ENCODE measurements around the gene SMLR1. TPM values are rescaled to one million over a fixed set of nuclear protein-coding genes. Genes with fewer than 3 reads are reported as not detected.

The SMLR1 gene
- total RNA-seq, 2 donors from 2014 or later: not detected

- no peaks in the 10 kb centered on the region for H3K27me3 ChIP-seq
- no peak for DNase-seq (ENCODE audit: low spot score)
- no peak overlapping the region for H3K27ac ChIP-seq
- H3K4me1 ChIP-seq: no peaks in the 10 kb centered on the region
- H3K36me3 ChIP-seq: peaks cover 5% of the 10 kb centered on the region
- no peak for TF ChIP-seq CTCF (IDR thresholded peaks at IDR 0.05)
- H3K9me3 ChIP-seq: peaks cover 0 to 4% of the 10 kb centered on the region in 2 donors
- H3K4me3 ChIP-seq: no peak overlapping the region
These were observed 32.1 kb downstream of the SMLR1 start for GRCh38 chr6:130859161-130859867.

GRCh38 chr6:130862370-130862769 lies 35.2 kb downstream of the SMLR1 start:
- Histone ChIP-seq H3K36me3 (peaks cover 13% of the 10 kb centered on the region), H3K27me3 (no peaks in the 10 kb centered on the region), H3K4me3 (no peak overlapping the region), H3K27ac (no peak overlapping the region), H3K9me3 (no peaks in the 10 kb centered on the region), H3K4me1 (no peaks in the 10 kb centered on the region)
- DNase-seq (ENCODE audit: low spot score): no peak
- TF ChIP-seq CTCF (IDR thresholded peaks at IDR 0.05): no peak

GRCh38 chr6:130863415-130864230 lies 36.4 kb downstream of the SMLR1 start:
- Histone ChIP-seq H3K9me3 (no peaks in the 10 kb centered on the region), H3K27me3 (no peaks in the 10 kb centered on the region), H3K27ac (no peak overlapping the region), H3K4me1 (no peaks in the 10 kb centered on the region), H3K36me3 (peaks cover 7% of the 10 kb centered on the region), H3K4me3 (no peak overlapping the region)
- DNase-seq (ENCODE audit: low spot score): no peak
- TF ChIP-seq CTCF (IDR thresholded peaks at IDR 0.05): no peak

GRCh38 chr6:130864344-130864743 lies 37.1 kb downstream of the SMLR1 start:
- no peak for DNase-seq (ENCODE audit: low spot score)
- TF ChIP-seq CTCF (IDR thresholded peaks at IDR 0.05): no peak
- Histone ChIP-seq H3K27me3 (no peaks in the 10 kb centered on the region), H3K27ac (no peak overlapping the region), H3K4me1 (no peaks in the 10 kb centered on the region), H3K36me3 (peaks cover 9% of the 10 kb centered on the region), H3K9me3 (no peaks in the 10 kb centered on the region), H3K4me3 (no peak overlapping the region)

GRCh38 chr6:130865793-130866192 lies 38.6 kb downstream of the SMLR1 start:
- H3K36me3 ChIP-seq: peaks cover 15% of the 10 kb centered on the region
- H3K9me3 ChIP-seq: no peaks in the 10 kb centered on the region
- no peaks in the 10 kb centered on the region for H3K27me3 ChIP-seq
- H3K4me1 ChIP-seq: no peaks in the 10 kb centered on the region
- DNase-seq (ENCODE audit: low spot score): no peak
- no peak for TF ChIP-seq CTCF (IDR thresholded peaks at IDR 0.05)
- no peak overlapping the region for H3K4me3 ChIP-seq
- no peak overlapping the region for H3K27ac ChIP-seq

Data from right atrium auricular region (tissue), 2 donors.